Lower lobe of right lung (tissue), 2 donors: ENCODE measurements around the gene EPG5. TPM values are rescaled to one million over a fixed set of nuclear protein-coding genes. Genes with fewer than 3 reads are reported as not detected.

Experiments used
- ATAC-seq, 2 donors: fragments of 200-7000 bp; cut with Tn5 transposase; one replicate each; pipeline ENCODE4 v1.9.1; 2020 to 2022; ENCODE audit warnings: mild to moderate bottlenecking in 2 of 2, moderate library complexity in 2 of 2
- DNase-seq: peaks from one replicate; pipeline ENCODE4 v3.0.0-alpha.2; 2020
- H3K27ac ChIP-seq: fragments of 200-600 bp; one replicate; pipeline ENCODE4 v1.8.0; 2022
- H3K27me3 ChIP-seq: fragments of 200-600 bp; one replicate; pipeline ENCODE4 v1.8.0; 2022; ENCODE audit warnings: low read depth
- H3K36me3 ChIP-seq: fragments of 200-600 bp; one replicate; pipeline ENCODE4 v1.8.0; 2022; ENCODE audit warnings: mild to moderate bottlenecking
- H3K4me1 ChIP-seq: fragments of 200-600 bp; one replicate; pipeline ENCODE4 v1.8.0; 2022
- H3K4me3 ChIP-seq: fragments of 200-600 bp; one replicate; pipeline ENCODE4 v1.8.0; 2022; ENCODE audit warnings: mild to moderate bottlenecking
- H3K9me3 ChIP-seq: fragments of 200-600 bp; one replicate; pipeline ENCODE4 v1.8.0; 2022
- intact Hi-C: fragments of 100-400 bp; cut with DNase I; formaldehyde crosslinking; loops from one replicate; pipeline ENCODE4 v1.11.0; 2022
- total RNA-seq: library from RNA; stranded (reverse); fragmentation: NEBNext Ultra II Directional; extraction: Animal tissue kit (Norgen Biotek cat#: 25700); gene quantifications from one replicate; pipeline ENCODE4 v1.2.1, GENCODE V29; 2021
- TF ChIP-seq, protein P1 (sequence below): fragments of 200-600 bp; IDR thresholded peaks from one replicate; pipeline ENCODE4 v1.8.0; 2022; ENCODE audit warnings: antibody characterized with exemption, mild to moderate bottlenecking
- donor health status: DM: no; HTN: yes; CAD: no; lungs with severe emphysema.

EPG5 gene
- total RNA-seq, 1 donor from 2014 or later, result 38.8 TPM

DNA sequence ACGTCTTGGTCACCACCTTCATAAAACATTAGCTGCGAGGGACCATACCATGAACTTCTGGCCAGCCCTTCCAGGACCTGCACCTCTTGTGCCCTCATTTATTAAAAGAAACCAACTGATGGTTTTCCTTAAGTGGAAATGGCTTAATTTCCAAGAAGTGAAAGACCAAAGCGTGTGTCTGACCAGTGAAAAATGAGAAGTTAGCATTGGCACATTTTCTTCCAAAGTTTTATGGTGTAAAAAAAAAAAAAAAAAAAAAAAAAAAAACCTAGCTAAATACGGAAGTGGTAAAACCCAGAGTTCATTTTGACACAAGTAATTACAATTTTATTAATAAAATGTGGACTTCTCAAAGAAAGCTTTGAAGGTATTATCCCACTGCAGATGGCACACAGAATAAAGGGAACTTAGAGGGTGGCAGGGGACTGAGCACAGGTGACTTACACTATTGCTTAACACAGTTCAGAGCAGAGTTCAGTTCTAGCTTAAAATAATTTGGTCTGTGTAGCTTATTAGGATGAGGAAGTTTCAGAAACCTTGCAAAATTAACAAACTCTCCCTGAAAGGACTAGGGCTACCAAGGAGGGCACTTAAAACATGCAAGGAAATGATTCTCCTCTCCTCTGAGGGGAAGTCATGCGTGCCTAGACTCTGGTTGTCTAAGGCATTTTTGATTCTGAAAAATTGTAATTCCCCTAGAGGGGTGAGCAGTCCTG, 42.2 kb upstream of the EPG5 start:
- DNase-seq (no peak), ATAC-seq (peak; percentile 73 to 75)
- Histone ChIP-seq H3K4me3 (no peak overlapping the region), H3K27me3 (no peaks in the 10 kb centered on the region), H3K9me3 (no peaks in the 10 kb centered on the region), H3K36me3 (peaks cover 3% of the 10 kb centered on the region), H3K4me1 (peaks cover 15% of the 10 kb centered on the region), H3K27ac (no peak overlapping the region)
- intact Hi-C loops, result no loop called here
- TF ChIP-seq, protein P1, sequence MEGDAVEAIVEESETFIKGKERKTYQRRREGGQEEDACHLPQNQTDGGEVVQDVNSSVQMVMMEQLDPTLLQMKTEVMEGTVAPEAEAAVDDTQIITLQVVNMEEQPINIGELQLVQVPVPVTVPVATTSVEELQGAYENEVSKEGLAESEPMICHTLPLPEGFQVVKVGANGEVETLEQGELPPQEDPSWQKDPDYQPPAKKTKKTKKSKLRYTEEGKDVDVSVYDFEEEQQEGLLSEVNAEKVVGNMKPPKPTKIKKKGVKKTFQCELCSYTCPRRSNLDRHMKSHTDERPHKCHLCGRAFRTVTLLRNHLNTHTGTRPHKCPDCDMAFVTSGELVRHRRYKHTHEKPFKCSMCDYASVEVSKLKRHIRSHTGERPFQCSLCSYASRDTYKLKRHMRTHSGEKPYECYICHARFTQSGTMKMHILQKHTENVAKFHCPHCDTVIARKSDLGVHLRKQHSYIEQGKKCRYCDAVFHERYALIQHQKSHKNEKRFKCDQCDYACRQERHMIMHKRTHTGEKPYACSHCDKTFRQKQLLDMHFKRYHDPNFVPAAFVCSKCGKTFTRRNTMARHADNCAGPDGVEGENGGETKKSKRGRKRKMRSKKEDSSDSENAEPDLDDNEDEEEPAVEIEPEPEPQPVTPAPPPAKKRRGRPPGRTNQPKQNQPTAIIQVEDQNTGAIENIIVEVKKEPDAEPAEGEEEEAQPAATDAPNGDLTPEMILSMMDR, result no peak

DNA sequence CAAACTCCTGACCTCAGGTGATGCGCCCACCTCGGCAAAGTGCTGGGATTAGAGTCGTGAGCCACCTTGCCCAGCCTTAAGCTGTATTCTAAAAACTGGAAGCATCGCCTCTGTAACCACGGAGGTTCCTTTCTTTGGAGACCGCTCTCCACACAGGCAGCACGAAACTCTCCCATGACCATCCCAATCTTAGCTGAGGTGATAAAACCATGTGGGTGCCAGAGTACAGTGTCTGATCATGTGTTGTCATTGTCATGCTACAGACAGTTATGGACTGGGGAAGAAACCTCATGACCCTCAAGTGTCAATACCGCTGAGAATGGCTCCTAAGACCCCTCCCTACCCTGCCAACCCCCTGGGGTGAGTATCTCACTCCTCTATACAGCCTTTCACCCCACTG, 41.4 kb upstream of the EPG5 start:
- Histone ChIP-seq H3K36me3 (peaks cover 3% of the 10 kb centered on the region), H3K4me3 (no peak overlapping the region), H3K4me1 (peaks cover 15% of the 10 kb centered on the region), H3K27ac (no peak overlapping the region), H3K27me3 (no peaks in the 10 kb centered on the region), H3K9me3 (no peaks in the 10 kb centered on the region)
- intact Hi-C loops, result no loop called here
- DNase-seq (no peak), ATAC-seq (no peak)
- TF ChIP-seq, protein P1, result no peak

DNA sequence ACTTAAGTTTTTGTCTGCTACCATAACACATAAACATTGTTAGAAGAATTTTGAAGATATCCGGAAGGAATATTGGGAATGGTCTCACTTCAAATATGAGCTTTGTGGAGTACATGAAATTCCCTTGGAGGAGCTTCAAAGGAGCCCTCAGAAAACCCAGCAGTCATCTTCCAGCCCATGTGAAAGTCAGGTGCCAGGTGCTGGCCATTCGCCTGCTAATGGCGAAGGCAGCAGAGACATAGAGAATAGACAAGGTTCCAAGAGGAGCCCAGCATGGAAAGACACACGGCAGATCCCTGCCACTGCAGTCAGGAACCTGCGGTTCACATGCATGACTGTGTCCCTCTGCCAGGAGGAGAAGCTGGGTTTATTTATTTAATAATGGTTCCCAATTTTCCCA, 40.0 kb upstream of the EPG5 start:
- peaks cover 15% of the 10 kb centered on the region for H3K4me1 ChIP-seq
- no peaks in the 10 kb centered on the region for H3K9me3 ChIP-seq
- peaks cover 3% of the 10 kb centered on the region for H3K36me3 ChIP-seq
- TF ChIP-seq, protein P1, result no peak
- no peak overlapping the region for H3K4me3 ChIP-seq
- H3K27ac ChIP-seq, result no peak overlapping the region
- ATAC-seq, result no peak
- no peaks in the 10 kb centered on the region for H3K27me3 ChIP-seq
- DNase-seq, result no peak
- intact Hi-C loops, result no loop called here

DNA sequence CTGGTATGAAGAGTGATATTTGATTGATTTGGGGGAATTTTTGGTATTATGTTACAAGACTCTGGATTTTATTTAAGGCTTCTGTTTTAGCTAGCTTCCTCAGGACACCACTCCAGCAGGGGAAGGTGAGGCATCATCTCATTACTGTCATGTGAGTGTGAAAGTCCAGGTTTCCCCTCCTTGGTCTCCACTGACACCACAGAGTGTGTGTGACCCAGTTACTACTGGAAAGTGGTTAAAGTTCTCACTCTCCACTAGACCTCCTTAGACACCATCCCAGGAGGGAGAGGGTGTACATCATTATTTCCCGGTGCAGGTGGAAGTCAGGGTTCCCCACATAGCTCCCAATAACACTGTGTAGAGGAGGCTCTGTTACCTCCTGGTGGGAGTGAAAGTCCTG, 35.8 kb upstream of the EPG5 start:
- ATAC-seq, result no peak
- DNase-seq, result no peak
- no peaks in the 10 kb centered on the region for H3K9me3 ChIP-seq
- no peaks in the 10 kb centered on the region for H3K27me3 ChIP-seq
- no peak overlapping the region for H3K4me3 ChIP-seq
- no peak overlapping the region for H3K27ac ChIP-seq
- no peaks in the 10 kb centered on the region for H3K36me3 ChIP-seq
- H3K4me1 ChIP-seq, result no peaks in the 10 kb centered on the region
- TF ChIP-seq, protein P1, result no peak
- intact Hi-C loops, result no loop called here

DNA sequence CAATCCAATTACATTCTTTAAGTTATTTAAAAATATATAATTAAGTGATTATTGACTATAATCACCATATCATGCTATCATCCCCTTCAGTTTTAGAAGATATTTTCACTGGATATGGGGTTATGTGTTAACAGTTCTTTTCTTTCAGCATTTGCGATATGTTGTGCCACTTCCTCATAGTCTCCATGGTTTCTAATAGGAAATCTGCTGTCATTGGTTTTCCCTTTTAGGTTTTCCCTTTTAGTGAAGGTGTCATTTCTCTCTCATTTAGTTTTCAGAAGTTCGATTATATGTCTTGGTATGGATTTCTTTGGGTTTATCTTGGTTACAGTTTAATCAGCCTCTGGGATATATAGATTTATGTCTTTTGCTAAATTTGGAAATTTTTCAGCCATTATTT, 34.8 kb upstream of the EPG5 start:
- no peak overlapping the region for H3K27ac ChIP-seq
- H3K9me3 ChIP-seq, result no peaks in the 10 kb centered on the region
- no peak overlapping the region for H3K4me3 ChIP-seq
- TF ChIP-seq, protein P1, result no peak
- intact Hi-C loops, result no loop called here
- DNase-seq, result no peak
- no peaks in the 10 kb centered on the region for H3K4me1 ChIP-seq
- H3K36me3 ChIP-seq, result no peaks in the 10 kb centered on the region
- no peak for ATAC-seq
- no peaks in the 10 kb centered on the region for H3K27me3 ChIP-seq
